Epidermal melanocyte (primary cell): ENCODE measurements around the gene P3H2.

ENCODE experiments used
- DNase-seq: peaks from one replicate; pipeline ENCODE4 v3.0.0; 2011; ENCODE audit warnings: low spot score; ENCODE audit not compliant: insufficient read length

The P3H2 gene

GRCh38 chr3:189947948-189948723 is 172.6 kb downstream of the P3H2 start:
- DNase-seq = no peak

GRCh38 chr3:189947068-189947467 is 173.6 kb downstream of the P3H2 start:
- DNase-seq = no peak

- no peak for DNase-seq
Measured at GRCh38 chr3:189945935-189946709, 174.6 kb downstream of the P3H2 start.

GRCh38 chr3:189944285-189945145 is 176.2 kb downstream of the P3H2 start:
- DNase-seq = no peak

- no peak for DNase-seq
Measured at GRCh38 chr3:189942948-189943347, 177.7 kb downstream of the P3H2 start.

GRCh38 chr3:189941679-189942078 is 179.0 kb downstream of the P3H2 start:
- DNase-seq = no peak

- DNase-seq = no peak
Measured at GRCh38 chr3:189941125-189941524, 179.6 kb downstream of the P3H2 start.

- DNase-seq = no peak
Measured at GRCh38 chr3:189937302-189938127, 183.2 kb downstream of the P3H2 start.

GRCh38 chr3:189936201-189936945 is 184.3 kb downstream of the P3H2 start:
- DNase-seq = no peak

GRCh38 chr3:189927975-189928895 is 192.5 kb downstream of the P3H2 start:
- DNase-seq = no peak

GRCh38 chr3:189921770-189922169 is 198.9 kb downstream of the P3H2 start:
- DNase-seq = no peak

GRCh38 chr3:189914799-189915198 is 205.9 kb downstream of the P3H2 start:
- DNase-seq = no peak

GRCh38 chr3:189911001-189911400 is 209.7 kb downstream of the P3H2 start:
- DNase-seq = no peak

- no peak for DNase-seq
Measured at GRCh38 chr3:189909573-189909972, 211.1 kb downstream of the P3H2 start.

GRCh38 chr3:189909139-189909538 is 211.6 kb downstream of the P3H2 start:
- DNase-seq = no peak

GRCh38 chr3:189908646-189909045 is 212.1 kb downstream of the P3H2 start:
- no peak for DNase-seq

- no peak for DNase-seq
Measured at GRCh38 chr3:189907803-189908202, 212.9 kb downstream of the P3H2 start.
